H9 (cell line): ENCODE results near the gene CHRM4. TPM values are rescaled to one million over a fixed set of nuclear protein-coding genes. Genes with fewer than 3 reads are reported as not detected.

ENCODE experiments used
- DNase-seq: peaks from one replicate; pipeline ENCODE4 v3.0.0-alpha.2; 2017
- H2AFZ ChIP-seq: one replicate; pipeline ENCODE4 v1.6.1; 2013; ENCODE audit warnings: mild to moderate bottlenecking, low read length, control low read depth, moderate library complexity
- H2AK5ac ChIP-seq: 2 replicates; pipeline ENCODE4 v1.6.1; 2013; ENCODE audit warnings: low read length, control low read depth, mixed read lengths; ENCODE audit not compliant: insufficient read length
- H2BK120ac ChIP-seq: one replicate; pipeline ENCODE4 v1.6.1; 2013; ENCODE audit warnings: low read depth, mild to moderate bottlenecking, low read length, control low read depth, inconsistent platforms; ENCODE audit not compliant: poor library complexity, severe bottlenecking
- H2BK12ac ChIP-seq: 2 replicates; pipeline ENCODE4 v1.6.1; 2013; ENCODE audit warnings: low read length, control low read depth, mixed read lengths, low read depth; ENCODE audit not compliant: insufficient read length
- H2BK15ac ChIP-seq: 2 replicates; pipeline ENCODE4 v1.6.1; 2013; ENCODE audit warnings: low read depth, low read length, control low read depth
- H2BK20ac ChIP-seq: one replicate; pipeline ENCODE4 v1.6.1; 2013; ENCODE audit warnings: low read depth, mild to moderate bottlenecking, low read length, control low read depth, inconsistent platforms; ENCODE audit not compliant: poor library complexity, severe bottlenecking
- H2BK5ac ChIP-seq: 2 replicates; pipeline ENCODE4 v1.6.1; 2013; ENCODE audit warnings: low read length, control low read depth, mixed read lengths; ENCODE audit not compliant: insufficient read length
- H3K14ac ChIP-seq: 2 replicates; pipeline ENCODE4 v1.6.1; 2013; ENCODE audit warnings: low read length, control low read depth; ENCODE audit not compliant: insufficient read depth
- H3K18ac ChIP-seq: 2 replicates; pipeline ENCODE4 v1.6.1; 2013; ENCODE audit warnings: low read depth, mild to moderate bottlenecking, mixed read lengths, low read length, control low read depth; ENCODE audit not compliant: insufficient read length
- H3K23ac ChIP-seq: 2 replicates; pipeline ENCODE4 v1.6.1; 2013; ENCODE audit warnings: low read length, control low read depth, mixed read lengths, low read depth; ENCODE audit not compliant: insufficient read length
- H3K23me2 ChIP-seq: 2 replicates; pipeline ENCODE4 v1.6.1; 2013; ENCODE audit warnings: low read depth, mild to moderate bottlenecking, mixed read lengths, low read length, control low read depth; ENCODE audit not compliant: insufficient read length, poor library complexity, severe bottlenecking
- H3K27ac ChIP-seq: 2 replicates; pipeline ENCODE4 v1.5.1; 2013; ENCODE audit warnings: low read length, control low read depth, mixed read lengths, low read depth; ENCODE audit not compliant: insufficient read length
- H3K27me3 ChIP-seq: 2 replicates; pipeline ENCODE4 v1.6.1; 2013; ENCODE audit warnings: low read length, control low read depth, inconsistent platforms; ENCODE audit not compliant: insufficient read depth
- H3K4ac ChIP-seq: 2 replicates; pipeline ENCODE4 v1.6.1; 2013; ENCODE audit warnings: low read depth, mild to moderate bottlenecking, control low read depth, inconsistent platforms, low read length, moderate library complexity
- H3K4me1 ChIP-seq: 2 replicates; pipeline ENCODE4 v1.6.1; 2013; ENCODE audit warnings: low read length, control low read depth, inconsistent platforms; ENCODE audit not compliant: insufficient read depth
- H3K4me2 ChIP-seq: 2 replicates; pipeline ENCODE4 v1.6.1; 2013; ENCODE audit warnings: low read length, control low read depth, mixed read lengths; ENCODE audit not compliant: insufficient read length, insufficient read depth
- H3K56ac ChIP-seq: 2 replicates; pipeline ENCODE4 v1.6.1; 2013; ENCODE audit warnings: low read depth, mild to moderate bottlenecking, mixed read lengths, low read length, control low read depth; ENCODE audit not compliant: insufficient read length
- H3K79me1 ChIP-seq: 2 replicates; pipeline ENCODE4 v1.6.1; 2013; ENCODE audit warnings: low read depth, mild to moderate bottlenecking, moderate library complexity, low read length, control low read depth, inconsistent platforms; ENCODE audit not compliant: insufficient read depth, poor library complexity, severe bottlenecking
- H3K79me2 ChIP-seq: 2 replicates; pipeline ENCODE4 v1.6.1; 2013; ENCODE audit warnings: low read length, control low read depth, inconsistent platforms; ENCODE audit not compliant: insufficient read depth
- H3K9ac ChIP-seq: 2 replicates; pipeline ENCODE4 v1.6.1; 2013; ENCODE audit warnings: low read length, control low read depth, mixed read lengths; ENCODE audit not compliant: insufficient read length; ENCODE audit errors: extremely low read depth
- H3K9me3 ChIP-seq: one replicate; pipeline ENCODE4 v1.6.1; 2013; ENCODE audit warnings: low read depth, low read length, inconsistent platforms; ENCODE audit not compliant: control insufficient read depth
- H3T11ph ChIP-seq: one replicate; pipeline ENCODE4 v1.6.1; 2013; ENCODE audit warnings: mild to moderate bottlenecking, low read length, control low read depth, inconsistent platforms
- H4K20me1 ChIP-seq: one replicate; pipeline ENCODE4 v1.6.1; 2013; ENCODE audit not compliant: control insufficient read depth, insufficient read length, insufficient read depth
- H4K5ac ChIP-seq: 2 replicates; pipeline ENCODE4 v1.6.1; 2013; ENCODE audit warnings: low read depth, mild to moderate bottlenecking, mixed read lengths, low read length, control low read depth; ENCODE audit not compliant: insufficient read length
- H4K8ac ChIP-seq: replicated peaks from 2 replicates; pipeline ENCODE4 v1.6.1; 2013; ENCODE audit warnings: low read length, control low read depth, mixed read lengths, low read depth; ENCODE audit not compliant: insufficient read length
- H4K91ac ChIP-seq: 2 replicates; pipeline ENCODE4 v1.6.1; 2013; ENCODE audit warnings: low read depth, mild to moderate bottlenecking, moderate library complexity, mixed read lengths, low read length, control low read depth; ENCODE audit not compliant: insufficient read length
- H3K27ac Mint-ChIP-seq, 3 experiments: 2 replicates in 2 of 3; 3 replicates in 1 of 3; pipeline ENCODE4 v1.8.0; 2020 to 2021; ENCODE audit warnings: mixed read lengths in 3 of 3, mild to moderate bottlenecking in 1 of 3, moderate library complexity in 1 of 3
- H3K27me3 Mint-ChIP-seq: 2 replicates; pipeline ENCODE4 v1.8.0; 2021; ENCODE audit warnings: low read depth, mild to moderate bottlenecking, moderate library complexity, mixed read lengths
- H3K36me3 Mint-ChIP-seq, 3 experiments: 2 replicates in 2 of 3; 3 replicates in 1 of 3; pipeline ENCODE4 v1.8.0; 2020 to 2021; ENCODE audit warnings: low read depth in 3 of 3, mixed read lengths in 3 of 3; ENCODE audit not compliant: insufficient read depth in 1 of 3
- H3K4me1 Mint-ChIP-seq, 2 experiments: 2 replicates each; pipeline ENCODE4 v1.8.0; 2020; ENCODE audit warnings: mixed read lengths in 2 of 2
- H3K4me3 Mint-ChIP-seq, 2 experiments: 2 replicates in 1 of 2; 3 replicates in 1 of 2; pipeline ENCODE4 v1.8.0; 2020 to 2021; ENCODE audit warnings: mild to moderate bottlenecking in 2 of 2, mixed read lengths in 2 of 2, moderate library complexity in 1 of 2
- H3K9me3 Mint-ChIP-seq, 2 experiments: 2 replicates in 1 of 2; 3 replicates in 1 of 2; pipeline ENCODE4 v1.8.0; 2020; ENCODE audit warnings: mild to moderate bottlenecking in 2 of 2, mixed read lengths in 2 of 2, moderate library complexity in 1 of 2
- CTCF ChIP-seq: fragments of 200-600 bp; sonication (generic); conservative IDR thresholded peaks from 3 replicates; pipeline ENCODE4 v1.8.0; 2021; ENCODE audit warnings: antibody characterized with exemption, mild to moderate bottlenecking
- WGBS: extraction: QIAGEN DNeasy Blood & Tissue Kit; methylation state at CpG from one replicate; pipeline ENCODE4 v1.1.7; 2013; ENCODE audit warnings: missing lambda C conversion rate, low lambda C conversion rate, mixed read lengths; ENCODE audit not compliant: insufficient read length; ENCODE audit errors: extremely low coverage; 5-methylcytosine and 5-hydroxymethylcytosine counted together
- total RNA-seq: library from RNA; stranded (reverse); gene quantifications from 2 replicates; pipeline ENCODE4 v1.2.1, GENCODE V29; 2021

Gene CHRM4
- total RNA-seq, 1 experiment from 2014 or later: 1.0 TPM

- Mint-ChIP-seq H3K36me3 (peaks cover 16 to 34% (median 25%) of the 10 kb centered on the region in 3 experiments; a peak in 6 of 7 replicates), H3K9me3 (no peaks in the 10 kb centered on the region), H3K4me3 (no peak overlapping the region), H3K4me1 (peaks cover 42 to 45% of the 10 kb centered on the region in 2 experiments), H3K27ac (no peak overlapping the region), H3K27me3 (no peaks in the 10 kb centered on the region)
- Histone ChIP-seq H3K23ac (no peak overlapping the region), H3K23me2 (no peaks in the 10 kb centered on the region), H3K4ac (no peak overlapping the region), H3K9me3 (no peaks in the 10 kb centered on the region), H3K27me3 (no peaks in the 10 kb centered on the region), H3K4me1 (peaks cover 19% of the 10 kb centered on the region), H2BK15ac (no peak overlapping the region), H4K8ac (no peak overlapping the region), H3T11ph (no peak overlapping the region), H2AFZ (no peak overlapping the region), H2BK20ac (no peak overlapping the region), H2BK120ac (no peak overlapping the region), H3K79me2 (no peaks in the 10 kb centered on the region), H3K79me1 (no peaks in the 10 kb centered on the region), H3K4me2 (no peak overlapping the region), H4K20me1 (no peaks in the 10 kb centered on the region), H3K27ac (no peak overlapping the region), H3K56ac (no peak overlapping the region), H2BK12ac (no peak overlapping the region), H3K14ac (no peak overlapping the region), H3K9ac (no peak overlapping the region), H4K91ac (no peak overlapping the region), H3K18ac (no peak overlapping the region), H4K5ac (no peak overlapping the region), H2AK5ac (no peak overlapping the region), H2BK5ac (no peak overlapping the region)
- no CpG with 5 or more reads among the region's 6 CpGs for WGBS
- no peak for DNase-seq
- no peak for TF ChIP-seq CTCF
These were observed 45.6 kb upstream of the CHRM4 start for GRCh38 chr11:46437122-46437689.
